ENCODE results near the gene SOX9.
"Not testable (repeated sequence)": the region's sequence is repeated elsewhere in the genome, so short reads cannot be mapped to it uniquely, and the experiment has no call there.

SOX9 gene

GRCh38 chr17:72126575-72127486, 6.0 kb downstream of the SOX9 start:
- no peak for DNase-seq

- no peak for DNase-seq
Measured at GRCh38 chr17:72128039-72128438, 7.2 kb downstream of the SOX9 start.

- DNase-seq, result no peak
Measured at GRCh38 chr17:72134608-72135394, 14.0 kb downstream of the SOX9 start.

GRCh38 chr17:72135546-72136325, 14.9 kb downstream of the SOX9 start:
- no peak for DNase-seq

GRCh38 chr17:72136692-72137091, 15.9 kb downstream of the SOX9 start:
- DNase-seq, result no peak

- no peak for DNase-seq
Measured at GRCh38 chr17:72137161-72137560, 16.3 kb downstream of the SOX9 start.

GRCh38 chr17:72139212-72139611, 18.4 kb downstream of the SOX9 start:
- no peak for DNase-seq

GRCh38 chr17:72141336-72141735, 20.5 kb downstream of the SOX9 start:
- DNase-seq, result no peak

- not testable (repeated sequence) for DNase-seq
Measured at GRCh38 chr17:72142097-72142496, 21.3 kb downstream of the SOX9 start.

- no peak for DNase-seq
Measured at GRCh38 chr17:72142614-72143013, 21.8 kb downstream of the SOX9 start.

- no peak for DNase-seq
Measured at GRCh38 chr17:72143245-72143644, 22.4 kb downstream of the SOX9 start.

- no peak for DNase-seq
Measured at GRCh38 chr17:72144101-72144500, 23.3 kb downstream of the SOX9 start.

- no peak for DNase-seq
Measured at GRCh38 chr17:72145562-72145961, 24.7 kb downstream of the SOX9 start.

GRCh38 chr17:72145962-72146361, 25.1 kb downstream of the SOX9 start:
- DNase-seq, result no peak

- no peak for DNase-seq
Measured at GRCh38 chr17:72146371-72146770, 25.6 kb downstream of the SOX9 start.

- no peak for DNase-seq
Measured at GRCh38 chr17:72150632-72151460, 30.0 kb downstream of the SOX9 start.

- DNase-seq, result no peak
Measured at GRCh38 chr17:72151565-72152386, 31.0 kb downstream of the SOX9 start.

GRCh38 chr17:72152387-72152929, 31.6 kb downstream of the SOX9 start:
- no peak for DNase-seq

- DNase-seq, result no peak
Measured at GRCh38 chr17:72158895-72159885, 38.4 kb downstream of the SOX9 start.

GRCh38 chr17:72162569-72162968, 41.7 kb downstream of the SOX9 start:
- DNase-seq, result no peak
